GM18858 (cell line): ENCODE data around the gene SLC15A1.

Experiments
- ATAC-seq: cut with Tn5 transposase; IDR thresholded peaks from one replicate; pipeline ENCODE4 v1.9.1; 2021; ENCODE audit not compliant: unreplicated experiment

Gene SLC15A1

GRCh38 chr13:98752467-98753290 lies at the start of gene SLC15A1:
SLC15A1 (minus strand) TSS chr13:98752672; CDS start chr13:98752598, 74 bp downstream.
- ATAC-seq = no peak

DNA sequence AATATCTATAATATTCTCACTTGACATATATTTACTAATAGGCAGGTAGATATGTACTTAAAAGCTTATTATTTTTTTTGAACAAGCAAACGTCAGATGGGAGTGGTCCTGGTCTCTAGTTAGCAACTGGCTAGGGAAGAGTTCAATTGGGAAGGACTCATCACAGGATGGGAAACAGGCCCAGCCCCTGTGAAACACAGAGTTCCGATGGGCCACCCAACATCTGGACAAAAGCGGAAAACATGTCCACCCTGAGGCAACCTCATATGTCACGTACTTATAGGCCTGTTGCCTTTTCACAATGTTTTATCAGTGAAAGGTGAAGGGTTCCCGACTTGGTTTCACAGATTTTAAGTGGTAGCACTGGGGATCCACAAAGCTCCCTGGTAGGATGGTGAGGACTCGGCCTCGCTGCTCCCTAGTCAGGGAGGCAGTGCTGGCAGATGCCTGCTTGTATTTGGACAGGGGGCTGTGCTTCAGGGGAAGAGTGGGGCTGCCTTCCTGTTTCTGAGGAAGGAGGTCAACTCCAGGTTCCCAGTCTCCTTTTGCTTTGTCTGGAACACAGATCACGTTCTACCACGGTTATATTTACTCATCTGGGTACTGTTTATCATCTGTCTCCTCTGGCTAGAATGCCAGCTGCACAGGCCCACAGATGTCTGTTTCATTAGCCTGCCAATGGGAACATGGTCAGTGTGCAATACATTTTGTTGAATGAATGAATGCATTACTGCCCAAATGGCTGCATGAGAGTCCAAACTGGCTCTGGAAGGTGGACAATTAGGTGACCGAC lies 49.4 kb upstream of the SLC15A1 start:
- ATAC-seq = no peak

GRCh38 chr13:98800078-98800477 lies 47.6 kb upstream of the SLC15A1 start:
- ATAC-seq = no peak

- ATAC-seq = no peak
Measured at GRCh38 chr13:98798849-98799645, 46.6 kb upstream of the SLC15A1 start.

- no peak for ATAC-seq
Measured at GRCh38 chr13:98797456-98797855, 45.0 kb upstream of the SLC15A1 start.

GRCh38 chr13:98796798-98797197 lies 44.3 kb upstream of the SLC15A1 start:
- ATAC-seq = no peak

DNA sequence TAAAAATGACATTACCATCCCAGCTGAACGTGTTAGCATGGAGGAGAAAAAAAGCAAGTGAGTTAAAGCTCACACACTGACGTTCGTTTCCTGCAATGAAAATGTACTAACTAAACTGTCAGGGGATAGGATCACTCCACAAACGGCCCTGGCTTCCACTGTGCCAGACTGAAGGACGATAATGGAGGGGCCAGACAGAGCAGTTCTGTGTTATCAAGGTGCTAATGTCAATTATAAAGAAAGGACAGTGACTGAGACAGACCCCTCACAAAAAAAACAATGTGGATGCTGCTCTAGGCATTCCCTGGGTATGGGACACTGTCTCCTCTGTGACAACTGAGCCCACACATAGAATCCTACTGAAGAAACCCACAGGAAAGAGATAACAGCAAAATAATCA lies 43.7 kb upstream of the SLC15A1 start:
- ATAC-seq = no peak

GRCh38 chr13:98795220-98795619 lies 42.7 kb upstream of the SLC15A1 start:
- ATAC-seq = no peak

DNA sequence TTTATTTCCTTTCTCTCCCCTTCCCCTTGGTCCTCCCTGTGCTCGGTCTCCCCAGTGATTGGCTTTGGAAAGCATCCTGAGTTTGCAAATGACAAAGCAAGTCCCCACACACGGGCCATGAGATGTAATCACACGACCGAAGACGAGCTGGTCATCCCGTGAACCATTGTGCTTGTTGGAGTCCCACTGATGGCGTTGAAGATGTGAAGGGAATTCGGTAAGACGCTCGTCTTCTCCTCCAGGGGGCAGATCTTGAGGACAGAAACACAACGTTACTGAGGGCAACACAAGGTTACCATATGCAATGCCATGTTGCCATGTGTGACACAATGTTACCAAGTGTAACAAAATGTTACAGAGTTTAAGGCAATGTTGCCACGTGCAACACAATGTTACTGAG lies 42.0 kb upstream of the SLC15A1 start:
- ATAC-seq = no peak

DNA sequence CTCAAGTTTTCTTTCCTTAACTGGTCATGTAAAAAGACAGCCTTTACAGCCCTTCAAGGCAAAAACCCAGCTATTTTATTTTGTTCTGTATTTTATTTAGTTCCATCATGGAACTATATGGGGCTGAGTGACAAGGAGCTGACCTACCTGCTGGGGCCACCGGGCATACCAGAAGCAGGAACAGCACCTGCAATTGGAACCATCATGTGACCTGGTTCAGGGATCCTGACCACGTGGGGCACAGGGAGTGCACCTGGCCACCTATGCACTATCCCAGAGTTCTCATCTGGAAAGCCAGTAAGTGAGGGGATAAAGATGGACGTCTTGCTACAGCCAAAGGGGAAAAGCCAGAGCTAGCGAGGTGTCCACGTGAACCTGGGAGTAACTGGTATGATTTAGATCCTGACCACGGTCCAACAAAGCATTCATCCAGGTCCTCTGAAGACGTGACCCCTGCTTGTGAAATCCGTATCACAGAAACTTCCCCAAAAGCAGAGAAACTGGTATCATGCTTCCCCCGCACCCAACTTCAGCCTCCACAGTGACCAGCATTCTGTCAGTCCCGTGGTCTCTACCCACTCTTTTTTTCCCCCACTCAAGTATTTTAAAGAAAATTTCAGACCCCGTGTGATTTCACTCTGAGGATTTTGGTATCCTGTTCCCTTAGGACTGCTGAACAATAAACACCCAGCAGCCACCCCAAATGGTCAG lies 40.5 kb upstream of the SLC15A1 start:
- ATAC-seq = no peak

GRCh38 chr13:98792321-98792720 lies 39.8 kb upstream of the SLC15A1 start:
- ATAC-seq = no peak

- no peak for ATAC-seq
Measured at GRCh38 chr13:98791611-98792010, 39.1 kb upstream of the SLC15A1 start.

DNA sequence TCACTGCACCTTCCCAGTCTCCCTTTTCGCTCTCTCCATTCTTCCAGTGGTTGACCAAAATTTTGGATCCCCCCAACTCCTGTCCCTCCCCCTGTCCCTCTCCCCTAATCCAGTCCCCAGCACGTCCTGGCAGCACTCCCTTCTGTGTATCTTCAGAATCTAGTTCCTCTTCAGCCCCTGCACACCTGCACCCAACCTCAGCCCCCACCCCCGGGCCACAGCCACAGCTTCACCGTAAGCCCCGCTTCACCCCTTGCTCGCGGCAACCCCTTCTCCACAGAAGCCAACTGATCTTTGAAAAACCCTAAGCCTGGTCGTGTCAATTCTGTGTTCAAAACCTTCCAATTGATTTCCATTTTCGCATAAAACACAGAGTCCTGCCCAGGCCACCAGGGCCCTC lies 35.5 kb upstream of the SLC15A1 start:
- ATAC-seq = no peak

- ATAC-seq = no peak
Measured at GRCh38 chr13:98787173-98787572, 34.7 kb upstream of the SLC15A1 start.

DNA sequence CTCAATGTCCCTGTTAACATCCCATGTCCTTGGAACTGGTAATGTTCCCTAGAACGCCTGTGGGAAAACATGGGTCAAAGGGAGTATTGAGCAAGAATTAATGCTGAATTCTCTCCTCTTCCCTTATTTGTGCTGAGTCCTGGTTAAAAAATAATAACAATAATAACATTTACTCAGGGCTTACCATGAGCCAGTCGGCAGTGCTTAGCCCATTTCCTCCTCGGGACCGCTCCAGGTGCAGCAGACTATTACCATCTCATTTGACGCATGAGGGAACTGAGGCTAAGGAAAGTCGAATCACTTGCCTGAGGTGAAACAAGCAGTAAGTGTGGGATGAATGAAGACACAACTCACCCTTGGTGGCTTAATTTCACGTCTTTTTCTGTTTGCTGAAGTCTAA lies 33.6 kb upstream of the SLC15A1 start:
- ATAC-seq = no peak

- ATAC-seq = no peak
Measured at GRCh38 chr13:98785405-98785804, 32.9 kb upstream of the SLC15A1 start.

DNA sequence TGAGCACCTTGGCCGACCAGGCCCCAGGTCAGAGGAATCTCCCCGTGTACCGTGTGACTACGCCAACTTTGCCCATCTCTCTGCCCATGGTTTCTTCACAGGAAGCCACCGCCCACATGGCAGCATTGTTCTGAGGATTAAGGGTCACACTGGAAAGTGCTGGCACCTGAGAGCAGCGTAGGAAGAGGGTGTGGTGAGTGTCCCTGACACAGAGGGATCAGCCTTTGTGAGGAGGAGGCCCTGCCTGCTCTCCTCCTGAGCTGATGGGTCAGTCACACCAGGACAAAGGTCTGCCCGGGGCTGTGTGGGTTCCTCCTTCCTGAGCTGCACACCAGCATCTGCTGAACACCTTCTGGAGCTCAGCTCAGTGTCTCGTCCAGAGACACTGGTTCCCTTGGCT lies 32.2 kb upstream of the SLC15A1 start:
- no peak for ATAC-seq

DNA sequence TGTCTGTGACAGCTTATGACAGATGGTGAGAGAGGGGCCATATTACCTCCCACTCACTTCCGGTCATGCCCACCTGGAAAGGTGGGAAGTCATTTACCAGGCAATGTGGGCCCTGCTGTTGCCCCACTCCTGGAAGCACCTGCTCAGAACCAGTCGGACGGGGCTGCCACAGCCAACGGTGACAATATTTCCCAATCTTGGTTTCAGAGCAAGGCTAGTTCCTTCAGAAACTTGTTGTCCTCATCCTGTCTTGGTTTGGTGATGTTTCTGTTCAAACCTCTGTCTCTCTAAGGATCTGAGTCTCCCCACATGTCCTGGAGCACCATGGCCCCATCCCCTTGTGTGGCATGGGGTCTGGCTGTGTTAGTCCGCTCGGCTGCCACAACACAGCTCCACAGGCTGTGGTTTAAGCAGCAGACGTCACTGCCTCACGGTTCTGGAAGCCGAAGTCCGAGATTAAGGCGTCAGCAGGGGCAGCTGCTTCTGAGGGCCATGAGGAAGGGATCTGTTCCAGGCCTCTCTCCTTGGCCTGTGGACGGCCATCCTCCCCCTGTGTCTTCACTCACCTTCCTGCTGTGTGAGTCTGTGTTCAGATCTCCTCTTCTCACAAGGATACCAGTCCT lies 31.5 kb upstream of the SLC15A1 start:
- no peak for ATAC-seq

GRCh38 chr13:98782654-98783053 lies 30.2 kb upstream of the SLC15A1 start:
- no peak for ATAC-seq

DNA sequence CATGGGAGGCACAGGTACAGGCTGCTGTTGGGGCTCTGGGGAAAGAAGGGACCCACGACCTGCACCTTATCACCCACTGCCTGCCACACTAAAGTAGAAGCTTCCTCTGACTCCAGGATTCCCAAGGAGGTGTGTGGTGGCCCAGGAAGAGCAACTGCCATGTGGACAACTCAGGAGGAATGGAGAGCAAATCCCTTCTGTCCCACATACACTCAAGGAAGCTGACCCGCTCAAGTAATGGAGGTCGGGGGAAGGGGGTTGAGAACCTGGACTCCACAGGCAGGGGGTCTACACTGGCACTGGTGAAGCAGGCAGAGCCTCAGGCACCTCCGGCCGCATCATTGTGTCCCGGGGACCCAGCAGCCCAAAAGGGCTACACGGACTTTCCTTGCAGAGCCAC lies 29.4 kb upstream of the SLC15A1 start:
- ATAC-seq = no peak
